NB4 (cell line): Measurements from ENCODE around the gene FAR1.

ENCODE experiments used
- POLR2A ChIP-seq: IDR thresholded peaks from 2 replicates; pipeline ENCODE4 v1.6.1; 2011; ENCODE audit warnings: mild to moderate bottlenecking; ENCODE audit not compliant: insufficient read length; ENCODE audit errors: extremely low read depth
- TF ChIP-seq, protein P1 (sequence below): IDR thresholded peaks from 2 replicates; pipeline ENCODE4 v1.6.1; 2011; ENCODE audit warnings: low read depth, low read length
- TF ChIP-seq, protein P2 (sequence below): IDR thresholded peaks from one replicate; pipeline ENCODE4 v1.5.1; 2012; ENCODE audit warnings: low read depth, low read length

DNA sequence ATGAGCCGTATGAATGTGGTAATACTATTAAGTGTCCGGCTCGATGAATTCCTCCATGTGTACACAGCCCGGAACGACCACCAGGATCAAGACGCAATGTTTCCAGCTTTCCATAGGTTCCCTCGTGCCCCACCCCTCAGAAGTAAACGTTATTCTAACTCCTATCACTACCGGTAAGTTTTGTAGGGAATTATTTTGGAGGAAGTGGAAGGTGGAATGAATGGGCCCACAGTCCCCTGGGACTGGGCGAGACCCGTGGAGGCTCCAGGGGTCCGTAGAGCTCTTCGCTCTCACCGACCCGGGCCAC is 720 bp upstream of the FAR1 start:
- TF ChIP-seq, protein P1, sequence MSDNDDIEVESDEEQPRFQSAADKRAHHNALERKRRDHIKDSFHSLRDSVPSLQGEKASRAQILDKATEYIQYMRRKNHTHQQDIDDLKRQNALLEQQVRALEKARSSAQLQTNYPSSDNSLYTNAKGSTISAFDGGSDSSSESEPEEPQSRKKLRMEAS: no peak
- TF ChIP-seq, protein P2, sequence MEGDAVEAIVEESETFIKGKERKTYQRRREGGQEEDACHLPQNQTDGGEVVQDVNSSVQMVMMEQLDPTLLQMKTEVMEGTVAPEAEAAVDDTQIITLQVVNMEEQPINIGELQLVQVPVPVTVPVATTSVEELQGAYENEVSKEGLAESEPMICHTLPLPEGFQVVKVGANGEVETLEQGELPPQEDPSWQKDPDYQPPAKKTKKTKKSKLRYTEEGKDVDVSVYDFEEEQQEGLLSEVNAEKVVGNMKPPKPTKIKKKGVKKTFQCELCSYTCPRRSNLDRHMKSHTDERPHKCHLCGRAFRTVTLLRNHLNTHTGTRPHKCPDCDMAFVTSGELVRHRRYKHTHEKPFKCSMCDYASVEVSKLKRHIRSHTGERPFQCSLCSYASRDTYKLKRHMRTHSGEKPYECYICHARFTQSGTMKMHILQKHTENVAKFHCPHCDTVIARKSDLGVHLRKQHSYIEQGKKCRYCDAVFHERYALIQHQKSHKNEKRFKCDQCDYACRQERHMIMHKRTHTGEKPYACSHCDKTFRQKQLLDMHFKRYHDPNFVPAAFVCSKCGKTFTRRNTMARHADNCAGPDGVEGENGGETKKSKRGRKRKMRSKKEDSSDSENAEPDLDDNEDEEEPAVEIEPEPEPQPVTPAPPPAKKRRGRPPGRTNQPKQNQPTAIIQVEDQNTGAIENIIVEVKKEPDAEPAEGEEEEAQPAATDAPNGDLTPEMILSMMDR: no peak
- TF ChIP-seq POLR2A: no peak
